Panc1 (cell line): ENCODE results near the gene STXBP5. TPM values are rescaled to one million over a fixed set of nuclear protein-coding genes. Genes with fewer than 3 reads are reported as not detected.

Source experiments
- ATAC-seq: fragments of 200-7000 bp; cut with Tn5 transposase; 2 replicates; pipeline ENCODE4 v1.9.1; 2020; ENCODE audit warnings: mild to moderate bottlenecking, moderate library complexity
- BruUV-seq: library from RNA; stranded (reverse); fragments of 400-500 nt; replicated peaks from 2 replicates; lab custom pipeline; 2021; lab: Mats Ljungman, UMichigan
- CTCF ChIA-PET: fragments of 300-600 bp; sonication (Branson Sonifier 250); formaldehyde crosslinking; loops from one replicate; lab custom pipeline; 2022; ENCODE audit warnings: antibody characterized with exemption; lab: Charles Lee
- POLR2A ChIA-PET: fragments of 300-600 bp; sonication (Branson Sonifier 250); formaldehyde crosslinking; loops from one replicate; lab custom pipeline; 2022; ENCODE audit warnings: antibody characterized with exemption; lab: Charles Lee
- DNase-seq: peaks from one replicate; pipeline ENCODE4 v3.0.0-alpha.2; 2010; ENCODE audit warnings: low read depth, low spot score
- H3K27ac ChIP-seq: 2 replicates; pipeline ENCODE4 v1.5.1; 2011; ENCODE audit warnings: mild to moderate bottlenecking, low read length, inconsistent platforms
- H3K27me3 ChIP-seq: fragments of 200-500 bp; sonication (Bioruptor generic); 2 replicates; pipeline ENCODE4 v1.6.0; 2014; ENCODE audit warnings: low read length, inconsistent platforms; ENCODE audit not compliant: control insufficient read depth, insufficient read depth
- H3K36me3 ChIP-seq: fragments of 200-500 bp; sonication (Bioruptor generic); 2 replicates; pipeline ENCODE4 v1.5.1; 2014; ENCODE audit warnings: inconsistent platforms, mild to moderate bottlenecking, low read length, moderate library complexity; ENCODE audit not compliant: control insufficient read depth, insufficient read depth
- H3K4me1 ChIP-seq: 2 replicates; pipeline ENCODE4 v1.5.1; 2011; ENCODE audit warnings: inconsistent platforms, mild to moderate bottlenecking, low read length, moderate library complexity; ENCODE audit not compliant: control insufficient read depth, insufficient read depth
- H3K4me3 ChIP-seq, 2 experiments: 2 replicates each; pipeline ENCODE4 v1.5.1; 2011 to 2012; ENCODE audit warnings: low read depth in 2 of 2, low read length in 2 of 2, mild to moderate bottlenecking in 2 of 2, inconsistent platforms in 1 of 2, moderate library complexity in 1 of 2
- H3K9me3 ChIP-seq: fragments of 200-500 bp; sonication (Bioruptor generic); 2 replicates; pipeline ENCODE4 v1.5.1; 2014; ENCODE audit warnings: low read depth, mild to moderate bottlenecking, inconsistent platforms, low read length, moderate library complexity; ENCODE audit not compliant: control insufficient read depth, insufficient read depth
- POLR2AphosphoS5 ChIP-seq: IDR thresholded peaks from 2 replicates; pipeline ENCODE4 v1.6.1; 2012; ENCODE audit warnings: mild to moderate bottlenecking, low read depth, low read length, moderate library complexity
- SIN3A ChIP-seq: IDR thresholded peaks from 2 replicates; pipeline ENCODE4 v1.6.1; 2012; ENCODE audit warnings: low read depth, mild to moderate bottlenecking, low read length, moderate library complexity, borderline replicate concordance; ENCODE audit not compliant: insufficient read depth
- TCF7L2 ChIP-seq: IDR thresholded peaks from 2 replicates; pipeline ENCODE4 v1.6.1; 2011; ENCODE audit warnings: mild to moderate bottlenecking, low read depth, low read length, inconsistent platforms
- in situ Hi-C: cut with HindIII; loops from 2 replicates; pipeline ENCODE4 v1.10.0; 2016; ENCODE audit warnings: low sequenced_read_pairs, low pct_unique_long_range_greater_than_20kb
- intact Hi-C: fragments of 100-400 bp; cut with micrococcal nuclease; formaldehyde crosslinking; loops from one replicate; pipeline ENCODE4 v1.10.0; 2022; ENCODE audit not compliant: unreplicated experiment
- total RNA-seq: library from RNA; stranded (reverse); gene quantifications from one replicate; pipeline ENCODE4 v1.2.1, GENCODE V29; 2021; ENCODE audit not compliant: unreplicated experiment
- TF ChIP-seq, protein P1 (sequence below), 2 experiments: IDR thresholded peaks; 2 replicates each; pipeline ENCODE4 v1.6.1; 2011 to 2012; ENCODE audit warnings: low read depth in 2 of 2, control low read depth in 1 of 2, low read length in 1 of 2, mild to moderate bottlenecking in 1 of 2, moderate library complexity in 1 of 2; ENCODE audit not compliant: insufficient read depth in 1 of 2
- TF ChIP-seq, protein P2 (sequence below): fragments of 450-650 bp; IDR thresholded peaks from 2 replicates; pipeline ENCODE4 v1.5.1; 2017; ENCODE audit warnings: mild to moderate bottlenecking

Gene STXBP5
- total RNA-seq, 1 experiment from 2014 or later: 77.8 TPM

DNA sequence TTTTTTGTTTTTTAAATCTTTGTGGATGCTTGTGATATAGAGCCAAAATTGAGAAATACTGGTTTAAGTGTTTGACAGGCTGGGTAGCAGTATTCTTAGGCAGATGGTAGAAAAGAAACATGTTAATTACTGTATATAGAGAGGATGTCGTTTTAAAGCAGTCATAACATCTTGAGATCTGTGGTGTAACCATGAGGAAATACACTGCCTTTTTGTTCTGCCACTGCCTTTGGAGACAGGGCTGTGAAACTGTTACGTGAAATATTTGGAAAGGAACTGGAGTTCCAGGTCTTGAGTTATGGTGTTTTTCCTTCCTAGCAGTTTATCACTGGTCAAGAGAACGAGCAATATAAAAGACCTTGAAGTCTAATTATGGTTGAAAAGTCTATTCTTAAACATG, 19.5 kb downstream of the STXBP5 start:
- BruUV-seq: no TSS peak
- H3K4me1 ChIP-seq: peaks cover 30% of the 10 kb centered on the region
- in situ Hi-C loops (no loop called here), intact Hi-C loops (no loop called here)
- H3K27me3 ChIP-seq: no peaks in the 10 kb centered on the region
- POLR2A ChIA-PET: no interaction called here
- no peak overlapping the region for H3K27ac ChIP-seq
- DNase-seq: no peak
- TF ChIP-seq, protein P1, sequence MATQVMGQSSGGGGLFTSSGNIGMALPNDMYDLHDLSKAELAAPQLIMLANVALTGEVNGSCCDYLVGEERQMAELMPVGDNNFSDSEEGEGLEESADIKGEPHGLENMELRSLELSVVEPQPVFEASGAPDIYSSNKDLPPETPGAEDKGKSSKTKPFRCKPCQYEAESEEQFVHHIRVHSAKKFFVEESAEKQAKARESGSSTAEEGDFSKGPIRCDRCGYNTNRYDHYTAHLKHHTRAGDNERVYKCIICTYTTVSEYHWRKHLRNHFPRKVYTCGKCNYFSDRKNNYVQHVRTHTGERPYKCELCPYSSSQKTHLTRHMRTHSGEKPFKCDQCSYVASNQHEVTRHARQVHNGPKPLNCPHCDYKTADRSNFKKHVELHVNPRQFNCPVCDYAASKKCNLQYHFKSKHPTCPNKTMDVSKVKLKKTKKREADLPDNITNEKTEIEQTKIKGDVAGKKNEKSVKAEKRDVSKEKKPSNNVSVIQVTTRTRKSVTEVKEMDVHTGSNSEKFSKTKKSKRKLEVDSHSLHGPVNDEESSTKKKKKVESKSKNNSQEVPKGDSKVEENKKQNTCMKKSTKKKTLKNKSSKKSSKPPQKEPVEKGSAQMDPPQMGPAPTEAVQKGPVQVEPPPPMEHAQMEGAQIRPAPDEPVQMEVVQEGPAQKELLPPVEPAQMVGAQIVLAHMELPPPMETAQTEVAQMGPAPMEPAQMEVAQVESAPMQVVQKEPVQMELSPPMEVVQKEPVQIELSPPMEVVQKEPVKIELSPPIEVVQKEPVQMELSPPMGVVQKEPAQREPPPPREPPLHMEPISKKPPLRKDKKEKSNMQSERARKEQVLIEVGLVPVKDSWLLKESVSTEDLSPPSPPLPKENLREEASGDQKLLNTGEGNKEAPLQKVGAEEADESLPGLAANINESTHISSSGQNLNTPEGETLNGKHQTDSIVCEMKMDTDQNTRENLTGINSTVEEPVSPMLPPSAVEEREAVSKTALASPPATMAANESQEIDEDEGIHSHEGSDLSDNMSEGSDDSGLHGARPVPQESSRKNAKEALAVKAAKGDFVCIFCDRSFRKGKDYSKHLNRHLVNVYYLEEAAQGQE (IDR thresholded peaks at IDR 0.05; ENCODE audit: insufficient read depth in 1 of 2, low read depth in 2 of 2, low read length in 1 of 2): no peak
- TF ChIP-seq, protein P2, sequence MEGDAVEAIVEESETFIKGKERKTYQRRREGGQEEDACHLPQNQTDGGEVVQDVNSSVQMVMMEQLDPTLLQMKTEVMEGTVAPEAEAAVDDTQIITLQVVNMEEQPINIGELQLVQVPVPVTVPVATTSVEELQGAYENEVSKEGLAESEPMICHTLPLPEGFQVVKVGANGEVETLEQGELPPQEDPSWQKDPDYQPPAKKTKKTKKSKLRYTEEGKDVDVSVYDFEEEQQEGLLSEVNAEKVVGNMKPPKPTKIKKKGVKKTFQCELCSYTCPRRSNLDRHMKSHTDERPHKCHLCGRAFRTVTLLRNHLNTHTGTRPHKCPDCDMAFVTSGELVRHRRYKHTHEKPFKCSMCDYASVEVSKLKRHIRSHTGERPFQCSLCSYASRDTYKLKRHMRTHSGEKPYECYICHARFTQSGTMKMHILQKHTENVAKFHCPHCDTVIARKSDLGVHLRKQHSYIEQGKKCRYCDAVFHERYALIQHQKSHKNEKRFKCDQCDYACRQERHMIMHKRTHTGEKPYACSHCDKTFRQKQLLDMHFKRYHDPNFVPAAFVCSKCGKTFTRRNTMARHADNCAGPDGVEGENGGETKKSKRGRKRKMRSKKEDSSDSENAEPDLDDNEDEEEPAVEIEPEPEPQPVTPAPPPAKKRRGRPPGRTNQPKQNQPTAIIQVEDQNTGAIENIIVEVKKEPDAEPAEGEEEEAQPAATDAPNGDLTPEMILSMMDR: no peak
- TF ChIP-seq SIN3A (no peak), TCF7L2 (no peak), POLR2AphosphoS5 (no peak)
- no peak for ATAC-seq
- CTCF ChIA-PET: no interaction called here
- H3K9me3 ChIP-seq: no peaks in the 10 kb centered on the region
- peaks cover 3% of the 10 kb centered on the region; the same call in 1 of the 2 replicates for H3K36me3 ChIP-seq
- H3K4me3 ChIP-seq: no peak overlapping the region

DNA sequence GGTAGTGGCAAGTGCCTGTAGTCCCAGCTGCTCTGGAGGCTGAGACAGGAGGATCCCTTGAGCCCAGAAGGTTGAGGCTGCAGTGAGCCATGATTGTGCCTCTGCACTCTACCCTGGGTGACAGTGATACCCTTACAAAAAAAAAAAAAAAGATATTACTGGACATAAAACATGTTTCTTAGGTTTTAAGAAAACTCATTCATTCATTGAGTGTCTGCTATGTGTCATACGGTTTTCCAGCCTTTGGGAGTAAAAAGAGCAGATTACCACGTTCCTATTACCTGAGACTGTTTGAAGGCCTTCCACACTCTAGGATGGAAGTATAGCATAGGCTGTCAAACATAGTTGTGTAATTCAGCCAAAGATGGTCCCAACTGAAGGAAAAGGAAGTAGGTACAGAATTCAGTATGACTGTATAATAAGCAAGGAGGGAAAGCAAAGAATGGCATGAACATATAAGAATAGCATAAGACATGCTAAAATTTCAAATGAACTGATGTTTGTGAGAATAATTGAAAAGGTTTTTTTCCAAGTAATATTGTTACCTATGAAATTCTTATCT, 22.0 kb downstream of the STXBP5 start:
- Histone ChIP-seq H3K4me1 (peaks cover 24% of the 10 kb centered on the region), H3K27me3 (no peaks in the 10 kb centered on the region), H3K9me3 (no peaks in the 10 kb centered on the region), H3K4me3 (no peak overlapping the region), H3K27ac (no peak overlapping the region), H3K36me3 (peaks cover 3% of the 10 kb centered on the region; the same call in 1 of the 2 replicates)
- no peak for ATAC-seq
- intact Hi-C loops: no loop called here
- ChIA-PET POLR2A (no interaction called here), CTCF (no interaction called here)
- no peak for DNase-seq
- in situ Hi-C loops: no loop called here
- no TSS peak for BruUV-seq
- TF ChIP-seq SIN3A (no peak), POLR2AphosphoS5 (no peak), TCF7L2 (no peak)
- TF ChIP-seq, protein P1 (IDR thresholded peaks at IDR 0.05; ENCODE audit: insufficient read depth in 1 of 2, low read depth in 2 of 2, low read length in 1 of 2): no peak
- TF ChIP-seq, protein P2: no peak
